GM19324 (cell line): Measurements from ENCODE around the gene LASP1NB.
"Not testable (repeated sequence)": the region's sequence is repeated elsewhere in the genome, so short reads cannot be mapped to it uniquely, and the experiment has no call there.

Source experiments
- ATAC-seq: cut with Tn5 transposase; IDR thresholded peaks from one replicate; pipeline ENCODE4 v1.9.1; 2021; ENCODE audit warnings: mild to moderate bottlenecking, moderate library complexity; ENCODE audit not compliant: unreplicated experiment, low FRiP score

LASP1NB gene

DNA sequence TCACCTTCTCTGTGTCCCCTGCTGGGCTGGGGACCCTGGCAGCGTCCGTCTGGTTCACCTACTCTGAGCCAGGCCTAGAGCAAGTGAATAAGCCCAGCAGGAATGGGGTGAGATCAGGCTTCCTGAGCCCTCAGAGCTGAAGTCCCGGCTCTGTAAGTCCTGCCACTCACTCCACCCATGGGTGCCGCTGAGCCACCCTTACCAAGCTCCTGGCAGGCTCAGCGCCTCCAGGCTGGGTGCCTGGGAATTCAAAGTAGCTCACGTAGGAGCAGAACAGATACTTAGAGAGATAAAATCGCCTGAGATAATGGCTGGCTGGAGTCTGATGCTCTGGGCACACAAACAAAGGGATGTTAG is 9.8 kb upstream of the LASP1NB start:
- ATAC-seq = no peak

DNA sequence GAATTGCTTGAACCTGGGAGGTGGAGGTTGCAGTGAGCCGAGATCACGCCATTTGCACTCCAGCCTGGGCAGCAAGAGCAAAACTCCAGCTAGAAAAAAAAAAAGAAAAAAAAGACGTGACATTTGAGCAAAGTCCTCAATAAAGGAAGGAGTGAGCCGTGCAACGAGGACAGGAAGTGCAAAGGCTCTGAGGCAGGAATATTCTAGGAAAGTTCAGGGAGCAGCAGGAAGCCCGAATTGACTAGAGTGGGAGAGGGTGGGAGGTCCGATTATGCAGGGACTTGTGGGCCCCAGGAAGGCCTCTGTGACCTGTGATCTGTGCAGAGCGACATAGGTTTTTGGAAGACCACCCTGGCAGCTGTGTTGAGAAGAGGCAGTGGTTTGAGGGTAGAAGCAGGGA is 8.6 kb upstream of the LASP1NB start:
- ATAC-seq = no peak

- ATAC-seq = no peak
Measured at GRCh38 chr17:38917259-38917658, 8.2 kb upstream of the LASP1NB start.

GRCh38 chr17:38918129-38918913 is 7.1 kb upstream of the LASP1NB start:
- no peak for ATAC-seq

DNA sequence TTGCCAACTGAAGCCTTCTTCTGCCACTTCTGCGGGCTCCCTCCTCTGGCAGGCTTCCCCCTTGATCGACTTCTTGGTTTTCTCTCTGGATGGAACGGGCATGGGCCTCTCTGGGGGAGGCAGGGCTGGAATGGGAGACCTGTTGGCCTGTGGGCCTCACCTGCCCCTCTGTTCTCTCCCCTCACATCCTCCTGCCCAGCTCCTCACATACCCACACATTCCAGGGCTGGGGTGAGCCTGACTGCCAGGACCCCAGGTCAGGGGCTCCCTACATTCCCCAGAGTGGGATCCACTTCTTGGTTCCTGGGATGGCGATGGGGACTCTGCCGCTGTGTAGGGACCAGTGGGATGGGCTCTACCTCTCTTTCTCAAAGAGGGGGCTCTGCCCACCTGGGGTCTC is 6.5 kb upstream of the LASP1NB start:
- ATAC-seq = no peak

DNA sequence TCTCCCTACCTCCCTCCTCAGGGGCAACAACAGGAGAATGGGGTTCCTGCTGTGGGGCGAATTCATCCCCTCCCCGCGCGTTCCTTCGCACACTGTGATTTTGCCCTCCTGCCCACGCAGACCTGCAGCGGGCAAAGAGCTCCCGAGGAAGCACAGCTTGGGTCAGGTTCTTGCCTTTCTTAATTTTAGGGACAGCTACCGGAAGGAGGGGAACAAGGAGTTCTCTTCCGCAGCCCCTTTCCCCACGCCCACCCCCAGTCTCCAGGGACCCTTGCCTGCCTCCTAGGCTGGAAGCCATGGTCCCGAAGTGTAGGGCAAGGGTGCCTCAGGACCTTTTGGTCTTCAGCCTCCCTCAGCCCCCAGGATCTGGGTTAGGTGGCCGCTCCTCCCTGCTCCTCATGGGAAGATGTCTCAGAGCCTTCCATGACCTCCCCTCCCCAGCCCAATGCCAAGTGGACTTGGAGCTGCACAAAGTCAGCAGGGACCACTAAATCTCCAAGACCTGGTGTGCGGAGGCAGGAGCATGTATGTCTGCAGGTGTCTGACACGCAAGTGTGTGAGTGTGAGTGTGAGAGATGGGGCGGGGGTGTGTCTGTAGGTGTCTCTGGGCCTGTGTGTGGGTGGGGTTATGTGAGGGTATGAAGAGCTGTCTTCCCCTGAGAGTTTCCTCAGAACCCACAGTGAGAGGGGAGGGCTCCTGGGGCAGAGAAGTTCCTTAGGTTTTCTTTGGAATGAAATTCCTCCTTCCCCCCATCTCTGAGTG is 5.9 kb upstream of the LASP1NB start:
- ATAC-seq = no peak

GRCh38 chr17:38920374-38921291 is 4.8 kb upstream of the LASP1NB start:
- no peak for ATAC-seq

DNA sequence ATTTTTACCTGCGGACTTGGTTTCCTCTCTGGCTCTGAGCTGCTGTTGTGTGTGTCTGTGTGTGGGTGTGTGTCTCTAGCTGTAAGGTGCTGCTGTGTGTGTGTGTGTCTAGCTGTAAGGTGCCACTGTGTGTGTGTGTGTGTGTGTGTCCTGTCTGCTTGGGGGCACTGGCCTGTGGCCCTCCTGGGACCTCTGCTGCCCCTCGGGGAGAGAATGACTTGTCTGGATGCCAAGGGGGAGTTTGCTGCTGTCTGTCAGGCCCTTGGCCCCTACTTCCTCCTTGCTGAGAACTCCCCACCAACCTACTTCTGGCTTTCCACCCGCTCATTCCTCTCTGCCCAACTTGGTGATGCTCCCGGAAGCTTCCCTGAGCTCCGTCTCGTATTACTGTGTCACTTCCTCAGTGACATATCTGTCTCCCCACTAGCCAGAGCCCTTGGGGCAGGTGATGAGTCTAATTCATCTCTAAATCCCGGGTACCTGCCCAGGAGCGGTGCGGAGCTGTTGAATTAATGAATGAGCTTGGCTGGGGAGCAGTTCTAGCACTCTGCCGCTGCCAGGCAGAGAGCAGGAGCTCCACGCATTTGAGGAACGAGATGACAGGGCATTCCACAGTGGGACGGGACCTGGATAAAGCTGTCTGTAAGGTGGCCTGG is 3.5 kb upstream of the LASP1NB start:
- no peak for ATAC-seq

DNA sequence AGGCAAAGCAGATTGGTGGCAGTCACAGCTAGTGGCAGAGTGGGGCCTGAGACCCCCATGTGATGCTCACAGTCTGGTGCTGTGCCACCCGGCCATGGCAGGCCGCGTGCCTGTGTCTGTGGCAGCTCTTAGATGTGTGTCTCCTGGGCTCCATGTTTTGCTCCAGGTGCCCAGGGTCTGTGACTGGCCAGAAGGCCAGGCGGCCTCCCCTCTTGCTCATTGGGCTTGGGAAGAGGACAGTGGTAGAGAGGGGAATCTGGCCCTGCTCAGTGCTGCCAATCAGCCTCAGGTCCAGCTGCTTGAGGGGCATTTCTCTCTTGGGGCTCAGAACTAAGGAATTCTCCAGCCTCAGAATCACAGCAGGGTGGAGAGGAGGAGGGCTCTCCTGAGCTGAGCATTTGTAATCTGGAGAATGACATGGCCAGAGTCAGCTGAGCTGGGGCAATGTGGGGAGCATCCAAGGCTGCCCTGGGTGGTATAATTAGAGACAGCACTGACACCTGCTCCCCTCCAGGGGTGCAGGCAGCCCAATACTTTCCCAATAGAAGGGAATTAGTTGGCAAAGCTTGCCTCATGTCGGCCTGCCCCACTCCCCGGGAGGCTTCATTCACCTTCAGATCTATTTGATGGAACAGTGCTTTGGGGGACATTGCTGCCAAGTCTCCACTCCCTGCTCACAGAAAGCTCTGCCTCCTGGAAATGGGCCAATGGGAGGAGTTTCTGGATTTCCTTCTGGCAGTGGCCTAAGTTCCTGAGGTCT is 2.7 kb upstream of the LASP1NB start:
- no peak for ATAC-seq

- ATAC-seq = no peak
Measured at GRCh38 chr17:38926293-38927070, 1.1 kb downstream of the LASP1NB start.

- not testable (repeated sequence) for ATAC-seq
Measured at GRCh38 chr17:38930782-38931181, 5.4 kb downstream of the LASP1NB start.

GRCh38 chr17:38933962-38934361 is 8.5 kb downstream of the LASP1NB start:
- ATAC-seq = not testable (repeated sequence)

DNA sequence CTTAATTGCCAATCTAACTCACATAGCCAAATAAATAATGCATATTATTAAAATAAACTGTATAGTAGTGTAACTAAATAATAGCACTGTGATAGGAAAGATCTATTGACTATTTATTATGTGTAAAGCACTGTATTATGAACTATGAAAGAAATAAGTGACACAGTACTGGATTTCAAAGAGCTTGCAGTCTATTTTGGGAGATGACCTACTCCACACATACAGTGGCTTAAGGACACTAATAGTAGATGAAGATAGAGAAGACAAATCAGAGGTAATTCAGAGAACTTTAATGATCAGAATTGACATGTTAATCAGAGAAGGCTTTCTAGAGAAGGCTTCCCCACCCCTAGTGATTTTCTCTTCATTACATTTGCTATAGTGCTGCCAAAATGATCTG is 14.6 kb downstream of the LASP1NB start:
- ATAC-seq = no peak

DNA sequence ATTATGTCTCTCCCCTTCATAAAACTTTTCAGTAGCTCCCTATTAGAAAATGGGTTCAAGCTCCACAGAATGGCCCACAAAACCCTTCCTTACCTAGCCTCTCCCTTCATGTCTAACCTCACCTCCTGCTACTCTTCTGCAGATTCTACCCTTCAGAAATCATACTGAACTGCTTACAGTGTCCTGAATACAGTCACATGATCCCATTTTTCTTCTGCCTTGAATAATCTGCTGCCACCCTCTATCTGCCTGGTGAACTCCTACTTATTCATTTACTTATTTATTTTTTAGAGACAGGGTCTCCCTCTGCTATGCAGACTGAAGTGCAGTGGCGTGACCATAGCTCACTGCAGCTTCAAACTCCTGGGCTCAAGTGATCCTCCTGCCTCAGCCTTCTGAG is 15.0 kb downstream of the LASP1NB start:
- no peak for ATAC-seq

DNA sequence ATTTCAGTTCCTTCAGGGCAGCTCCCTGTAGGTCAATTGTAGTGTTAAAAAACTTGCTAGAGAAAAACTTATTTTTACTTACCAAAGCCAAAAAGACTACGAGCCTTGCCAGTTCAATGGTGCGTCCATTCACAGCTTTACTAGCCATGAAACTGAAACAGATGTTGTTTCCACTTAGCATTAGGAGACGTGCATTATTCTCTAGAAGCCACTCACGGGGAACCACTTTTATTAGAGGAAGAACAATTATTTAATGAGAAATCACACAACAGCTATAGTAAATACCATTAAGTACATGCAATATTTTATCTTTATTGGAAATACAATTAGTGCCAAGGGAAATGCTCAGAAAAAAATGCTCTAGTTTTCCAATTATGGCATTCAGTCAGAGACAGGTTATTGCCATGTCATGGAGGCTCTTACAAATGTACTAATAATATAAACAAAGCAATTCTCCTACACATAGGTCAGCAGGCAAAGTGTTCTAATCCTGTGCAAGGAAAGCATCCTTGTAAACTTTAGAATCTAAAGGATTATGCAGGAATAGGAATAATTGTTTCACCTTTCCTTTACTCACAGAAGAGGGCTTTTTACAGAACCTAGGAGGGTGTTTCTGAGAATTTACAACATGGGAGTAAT is 17.4 kb downstream of the LASP1NB start:
- ATAC-seq = no peak

DNA sequence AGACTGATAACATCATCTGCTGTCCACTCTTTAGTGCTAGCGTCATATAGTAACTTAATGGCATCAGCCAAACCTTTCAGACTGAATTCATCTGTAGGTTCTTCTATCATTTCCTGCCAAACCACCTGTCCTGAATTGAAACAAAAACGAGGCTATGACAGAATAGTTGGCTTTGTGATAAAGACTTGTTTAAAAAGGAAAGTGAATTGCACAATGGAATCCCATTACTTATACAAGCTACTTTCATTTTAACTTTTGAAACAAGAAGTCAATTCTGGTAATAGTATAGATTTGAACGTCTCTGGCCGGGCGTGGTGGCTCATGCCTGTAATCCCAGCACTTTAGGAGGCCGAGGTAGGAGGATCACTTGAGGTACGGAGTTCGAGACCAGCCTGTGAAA is 18.2 kb downstream of the LASP1NB start:
- no peak for ATAC-seq

GRCh38 chr17:38947189-38947588 is 21.8 kb downstream of the LASP1NB start:
- no peak for ATAC-seq

- ATAC-seq = not testable (repeated sequence)
Measured at GRCh38 chr17:38953800-38954199, 28.4 kb downstream of the LASP1NB start.

DNA sequence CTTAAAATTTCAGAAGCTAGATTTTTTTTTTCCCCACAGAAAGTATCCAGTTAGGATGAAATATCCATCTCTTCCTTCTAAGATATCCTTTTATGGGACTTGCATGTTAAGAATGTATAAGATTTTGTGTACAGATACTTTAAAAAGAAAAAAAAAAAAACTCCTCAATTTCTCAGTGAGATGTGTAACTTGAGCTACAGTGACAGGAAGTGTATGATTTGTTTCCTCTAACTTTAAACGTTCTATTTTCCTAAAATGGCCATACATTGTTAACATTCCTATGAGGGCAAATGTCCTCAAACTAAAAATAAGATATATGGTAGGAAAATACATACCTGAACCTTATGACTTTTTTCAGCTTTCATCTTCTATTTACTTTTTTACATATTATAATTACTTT is 32.9 kb downstream of the LASP1NB start:
- ATAC-seq = no peak
